BLaER1 treated with 17β-estradiol and CSF1 and Interleukin-3, amounts not matched to agents 10 nM and 100 nM (cell line): Measurements from ENCODE around the gene FOXP1.

Experiments
- H3K27ac ChIP-seq, 11 experiments: shearing (Covaris generic); formaldehyde crosslinking; 2 replicates each; pipeline ENCODE4 v1.8.1; 2022
- H3K27me3 ChIP-seq, 11 experiments: shearing (Covaris generic); formaldehyde crosslinking; 2 replicates each; pipeline ENCODE4 v1.8.1; 2022
- H3K36me3 ChIP-seq, 11 experiments: shearing (Covaris generic); formaldehyde crosslinking; 2 replicates each; pipeline ENCODE4 v1.8.1; 2022
- H3K4me1 ChIP-seq, 10 experiments: shearing (Covaris generic); formaldehyde crosslinking; 2 replicates each; pipeline ENCODE4 v1.8.1; 2022
- H3K4me2 ChIP-seq, 11 experiments: shearing (Covaris generic); formaldehyde crosslinking; 2 replicates each; pipeline ENCODE4 v1.8.1; 2022
- H3K4me3 ChIP-seq, 10 experiments: shearing (Covaris generic); formaldehyde crosslinking; 2 replicates each; pipeline ENCODE4 v1.8.1; 2022
- H3K9ac ChIP-seq, 11 experiments: shearing (Covaris generic); formaldehyde crosslinking; 2 replicates each; pipeline ENCODE4 v1.8.1; 2022
- H3K9me3 ChIP-seq, 11 experiments: shearing (Covaris generic); formaldehyde crosslinking; replicated peaks in 1 of 11; 2 replicates each; pipeline ENCODE4 v1.8.1; 2022
- H4K20me1 ChIP-seq, 11 experiments: shearing (Covaris generic); formaldehyde crosslinking; 2 replicates each; pipeline ENCODE4 v1.8.1; 2022
- Cebpa-rat ChIP-seq, 11 experiments: shearing (Covaris generic); IDR thresholded peaks; 2 replicates each; pipeline ENCODE4 v1.8.1; 2022

Gene FOXP1

GRCh38 chr3:71094658-71095209, 488.8 kb downstream of the FOXP1 start:
- Histone ChIP-seq H3K27me3 (no peaks in the 10 kb centered on the region), H3K36me3 (peaks cover 0 to 18% (median 0%) of the 10 kb centered on the region in 11 experiments; a peak in 5 of 22 replicates), H3K9me3 (no peaks in the 10 kb centered on the region), H3K9ac (no peak overlapping the region), H3K4me2 (0 out of 22 replicates have a peak overlapping the region, but pooled peaks of 1 of the 11 experiments have one; percentile 4), H4K20me1 (peaks cover 0 to 54% (median 0%) of the 10 kb centered on the region in 11 experiments; a peak in 2 of 22 replicates), H3K4me1 (peaks cover 0 to 13% (median 4%) of the 10 kb centered on the region in 10 experiments; a peak in 8 of 20 replicates), H3K4me3 (no peak overlapping the region), H3K27ac (no peak overlapping the region)
- no peak for TF ChIP-seq Cebpa-rat (IDR thresholded peaks at IDR 0.05)

- peaks cover 0 to 18% (median 0%) of the 10 kb centered on the region in 11 experiments; a peak in 7 of 22 replicates for H3K36me3 ChIP-seq
- TF ChIP-seq Cebpa-rat (IDR thresholded peaks at IDR 0.05), result no peak
- H3K9me3 ChIP-seq, result no peaks in the 10 kb centered on the region
- no peak overlapping the region for H3K4me3 ChIP-seq
- H3K4me1 ChIP-seq, result peaks cover 0 to 18% (median 13%) of the 10 kb centered on the region in 10 experiments; a peak in 11 of 20 replicates
- no peak overlapping the region for H3K4me2 ChIP-seq
- H3K27ac ChIP-seq, result no peak overlapping the region
- no peak overlapping the region for H3K9ac ChIP-seq
- H3K27me3 ChIP-seq, result no peaks in the 10 kb centered on the region
- H4K20me1 ChIP-seq, result peaks cover 0 to 49% (median 0%) of the 10 kb centered on the region in 11 experiments; a peak in 3 of 22 replicates
Observed at GRCh38 chr3:71092665-71093064, 490.9 kb downstream of the FOXP1 start.

GRCh38 chr3:71090207-71090606, 493.3 kb downstream of the FOXP1 start:
- H3K27ac ChIP-seq, result no peak overlapping the region

GRCh38 chr3:71089271-71089847, 494.2 kb downstream of the FOXP1 start:
- no peak overlapping the region for H3K4me2 ChIP-seq
- H3K4me3 ChIP-seq, result no peak overlapping the region
- no peak overlapping the region for H3K27ac ChIP-seq

More at GRCh38 chr3:71090207-71090606, 493.3 kb downstream of the FOXP1 start:
- Histone ChIP-seq H4K20me1 (peaks cover 0 to 52% (median 0%) of the 10 kb centered on the region in 11 experiments; a peak in 3 of 22 replicates), H3K9ac (no peak overlapping the region), H3K27me3 (no peaks in the 10 kb centered on the region), H3K4me1 (peaks cover 0 to 20% (median 14%) of the 10 kb centered on the region in 10 experiments; a peak in 11 of 20 replicates), H3K4me2 (peak overlapping the region in 5 of 11 experiments; percentile 4 to 29 (median 15); a peak in 5 of 22 replicates), H3K4me3 (no peak overlapping the region), H3K9me3 (no peaks in the 10 kb centered on the region), H3K36me3 (peaks cover 0 to 17% (median 0%) of the 10 kb centered on the region in 11 experiments; a peak in 7 of 22 replicates)
- TF ChIP-seq Cebpa-rat (IDR thresholded peaks at IDR 0.05), result no peak

DNA sequence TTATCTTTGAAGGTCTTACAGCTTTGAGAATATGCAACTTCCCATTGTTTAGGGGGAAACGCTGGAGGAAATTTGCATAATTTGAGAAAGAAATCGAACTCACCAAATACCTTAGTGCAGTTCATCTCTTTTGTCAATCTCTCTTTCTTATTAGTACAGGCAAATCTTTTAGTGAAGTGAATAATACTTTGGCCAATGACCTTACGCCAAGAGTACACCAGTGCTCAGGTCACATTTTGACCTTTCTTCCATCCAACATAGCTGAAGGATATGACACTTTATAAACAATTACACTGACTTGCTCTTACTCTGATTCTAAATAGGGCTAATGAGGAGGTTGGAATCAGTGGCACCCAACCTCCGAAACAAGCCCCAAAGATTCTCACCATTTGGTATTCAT, 494.8 kb downstream of the FOXP1 start:
- no peak for TF ChIP-seq Cebpa-rat (IDR thresholded peaks at IDR 0.05)
- Histone ChIP-seq H3K9ac (no peak overlapping the region), H3K27me3 (no peaks in the 10 kb centered on the region), H3K4me3 (no peak overlapping the region), H3K27ac (no peak overlapping the region), H4K20me1 (peaks cover 0 to 52% (median 0%) of the 10 kb centered on the region in 11 experiments; a peak in 3 of 22 replicates), H3K36me3 (peaks cover 0 to 9% (median 0%) of the 10 kb centered on the region in 11 experiments; a peak in 3 of 22 replicates), H3K4me1 (peaks cover 0 to 20% (median 13%) of the 10 kb centered on the region in 10 experiments; a peak in 11 of 20 replicates), H3K9me3 (no peaks in the 10 kb centered on the region), H3K4me2 (no peak overlapping the region)

More at GRCh38 chr3:71089271-71089847, 494.2 kb downstream of the FOXP1 start:
- Histone ChIP-seq H3K27me3 (no peaks in the 10 kb centered on the region), H3K9me3 (no peaks in the 10 kb centered on the region), H3K9ac (no peak overlapping the region), H3K4me1 (peaks cover 0 to 20% (median 13%) of the 10 kb centered on the region in 10 experiments; a peak in 11 of 20 replicates), H3K36me3 (peaks cover 0 to 9% (median 0%) of the 10 kb centered on the region in 11 experiments; a peak in 3 of 22 replicates), H4K20me1 (peaks cover 0 to 48% (median 0%) of the 10 kb centered on the region in 11 experiments; a peak in 3 of 22 replicates)
- TF ChIP-seq Cebpa-rat (IDR thresholded peaks at IDR 0.05), result no peak

DNA sequence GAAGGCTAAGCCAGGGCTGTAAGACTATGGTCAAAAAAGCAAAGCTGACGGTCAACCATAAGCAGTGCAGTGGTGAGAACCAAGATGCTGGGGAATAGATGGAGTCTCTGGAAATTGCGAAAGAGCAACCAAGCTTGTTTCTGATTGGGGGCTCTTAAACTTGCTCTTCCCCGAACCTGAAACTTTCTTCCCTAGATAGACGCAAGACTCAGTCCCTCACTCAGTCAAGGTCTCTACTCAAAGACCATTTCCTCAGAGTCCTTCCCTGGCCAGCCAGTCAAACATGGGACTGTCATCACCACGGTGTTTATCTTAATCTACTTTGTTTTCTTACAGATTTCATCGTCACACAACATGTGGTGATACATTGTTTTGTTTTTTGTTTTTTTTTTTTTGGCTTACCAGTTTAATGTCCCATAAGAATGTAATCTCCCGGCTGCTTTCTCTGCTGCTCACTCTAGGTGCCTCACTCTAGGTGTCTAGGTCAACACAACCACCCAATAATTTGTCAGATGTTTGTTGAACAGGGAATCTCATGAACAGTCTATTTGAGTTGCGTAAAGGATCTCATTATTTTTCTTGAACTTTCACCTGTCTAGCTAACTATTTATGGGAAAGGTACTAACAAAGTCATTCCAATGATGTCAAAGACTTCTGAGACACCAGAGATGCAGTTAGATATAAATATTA, 495.4 kb downstream of the FOXP1 start:
- Histone ChIP-seq H4K20me1 (peaks cover 0 to 58% (median 0%) of the 10 kb centered on the region in 11 experiments; a peak in 3 of 22 replicates), H3K9ac (no peak overlapping the region), H3K27ac (no peak overlapping the region), H3K36me3 (peaks cover 0 to 9% (median 0%) of the 10 kb centered on the region in 11 experiments; a peak in 3 of 22 replicates), H3K27me3 (no peaks in the 10 kb centered on the region), H3K4me3 (no peak overlapping the region), H3K4me1 (peaks cover 0 to 20% (median 13%) of the 10 kb centered on the region in 10 experiments; a peak in 11 of 20 replicates), H3K9me3 (no peaks in the 10 kb centered on the region), H3K4me2 (peak overlapping the region in 2 of 11 experiments; percentile 2 to 18; a peak in 1 of 22 replicates)
- peak in 5 of 11 experiments; percentile 7 to 53 (median 37); a peak in 3 of 22 replicates for TF ChIP-seq Cebpa-rat (IDR thresholded peaks at IDR 0.05)

- peaks cover 0 to 20% (median 13%) of the 10 kb centered on the region in 10 experiments; a peak in 11 of 20 replicates for H3K4me1 ChIP-seq
- TF ChIP-seq Cebpa-rat (IDR thresholded peaks at IDR 0.05), result no peak
- peaks cover 0 to 62% (median 0%) of the 10 kb centered on the region in 11 experiments; a peak in 3 of 22 replicates for H4K20me1 ChIP-seq
- H3K9ac ChIP-seq, result no peak overlapping the region
- no peak overlapping the region for H3K4me3 ChIP-seq
- H3K27ac ChIP-seq, result no peak overlapping the region
- no peaks in the 10 kb centered on the region for H3K9me3 ChIP-seq
- peaks cover 0 to 9% (median 0%) of the 10 kb centered on the region in 11 experiments; a peak in 3 of 22 replicates for H3K36me3 ChIP-seq
- no peaks in the 10 kb centered on the region for H3K27me3 ChIP-seq
- peak overlapping the region in 2 of 11 experiments; percentile 2 to 18; a peak in 1 of 22 replicates for H3K4me2 ChIP-seq
Observed at GRCh38 chr3:71087143-71088018, 496.1 kb downstream of the FOXP1 start.

- TF ChIP-seq Cebpa-rat (IDR thresholded peaks at IDR 0.05), result no peak
- H4K20me1 ChIP-seq, result peaks cover 0 to 60% (median 0%) of the 10 kb centered on the region in 11 experiments; a peak in 3 of 22 replicates
- no peak overlapping the region for H3K9ac ChIP-seq
- no peaks in the 10 kb centered on the region for H3K9me3 ChIP-seq
- no peak overlapping the region for H3K4me3 ChIP-seq
- no peak overlapping the region for H3K4me2 ChIP-seq
- H3K4me1 ChIP-seq, result peaks cover 0 to 20% (median 13%) of the 10 kb centered on the region in 10 experiments; a peak in 11 of 20 replicates
- peaks cover 0 to 9% (median 0%) of the 10 kb centered on the region in 11 experiments; a peak in 3 of 22 replicates for H3K36me3 ChIP-seq
- H3K27me3 ChIP-seq, result no peaks in the 10 kb centered on the region
- no peak overlapping the region for H3K27ac ChIP-seq
Observed at GRCh38 chr3:71086777-71087142, 496.8 kb downstream of the FOXP1 start.
